GM21360 (cell line): Measurements from ENCODE around the gene YPEL3.

ENCODE experiments used
- ATAC-seq: cut with Tn5 transposase; IDR thresholded peaks from one replicate; pipeline ENCODE4 v1.9.1; 2021; ENCODE audit warnings: mild to moderate bottlenecking, moderate library complexity; ENCODE audit not compliant: unreplicated experiment

YPEL3 gene

GRCh38 chr16:30052671-30053372, 43.2 kb downstream of the YPEL3 start:
- ATAC-seq = peak; percentile 47

GRCh38 chr16:30051518-30051917, 44.5 kb downstream of the YPEL3 start:
- no peak for ATAC-seq

GRCh38 chr16:30049871-30050270, 46.1 kb downstream of the YPEL3 start:
- no peak for ATAC-seq

DNA sequence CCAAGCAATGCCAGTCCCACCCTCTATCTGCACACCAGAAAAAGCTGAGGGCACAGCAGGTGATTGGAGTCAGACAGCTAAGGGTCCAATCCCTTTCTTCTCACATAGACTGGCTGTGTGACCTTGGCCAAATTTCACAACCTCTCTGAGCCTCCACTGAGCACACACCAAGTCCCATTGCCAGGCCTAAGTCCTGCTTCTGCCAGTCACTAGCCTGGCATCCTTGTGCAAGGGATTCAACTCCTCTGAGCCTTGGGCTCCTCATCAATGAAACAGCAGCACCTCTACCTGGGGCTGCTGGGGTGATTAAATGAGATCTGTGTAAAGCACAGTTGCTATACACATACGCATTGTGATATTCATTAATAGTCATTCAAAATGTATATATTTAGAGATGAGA, 49.4 kb downstream of the YPEL3 start:
- ATAC-seq = no peak

- ATAC-seq = no peak
Observed at GRCh38 chr16:30046178-30046577, 49.8 kb downstream of the YPEL3 start.
